WTC11 (cell line): ENCODE measurements around the gene CRYBG3. TPM values are rescaled to one million over a fixed set of nuclear protein-coding genes. Genes with fewer than 3 reads are reported as not detected.

Source experiments
- ATAC-seq: fragments of 200-7000 bp; cut with Tn5 transposase; 2 replicates; pipeline ENCODE4 v1.10.0; 2021; ENCODE audit warnings: mild to moderate bottlenecking, moderate library complexity
- CTCF ChIA-PET: fragments of 300-600 bp; sonication (Branson Sonifier 250); formaldehyde crosslinking; loops from one replicate; lab custom pipeline; 2021; ENCODE audit warnings: antibody characterized with exemption; lab: Charles Lee
- POLR2A ChIA-PET: fragments of 350-600 bp; sonication (Branson Sonifier 250); formaldehyde crosslinking; loops from one replicate; lab custom pipeline; 2021; ENCODE audit warnings: antibody characterized with exemption; lab: Charles Lee
- DNase-seq: peaks from one replicate; pipeline ENCODE4 v3.0.0; 2021; ENCODE audit warnings: low spot score
- H3K27ac Mint-ChIP-seq: 2 replicates; pipeline ENCODE4 v1.8.0; 2021; ENCODE audit warnings: mixed read lengths
- H3K27me3 Mint-ChIP-seq: 2 replicates; pipeline ENCODE4 v1.8.0; 2021; ENCODE audit warnings: low read depth, mild to moderate bottlenecking, moderate library complexity, mixed read lengths
- H3K36me3 Mint-ChIP-seq: 2 replicates; pipeline ENCODE4 v1.8.0; 2021; ENCODE audit warnings: mixed read lengths
- H3K4me1 Mint-ChIP-seq: 2 replicates; pipeline ENCODE4 v1.8.0; 2022; ENCODE audit warnings: mixed read lengths
- H3K4me3 Mint-ChIP-seq: 2 replicates; pipeline ENCODE4 v1.8.0; 2021; ENCODE audit warnings: mild to moderate bottlenecking, moderate library complexity, mixed read lengths
- H3K9me3 Mint-ChIP-seq: 2 replicates; pipeline ENCODE4 v1.8.0; 2021; ENCODE audit warnings: mixed read lengths
- ATF6 ChIP-seq: sonication (generic); formaldehyde crosslinking; IDR thresholded peaks from 2 replicates; pipeline ENCODE4 v1.8.1; 2023; ENCODE audit warnings: mild to moderate bottlenecking, missing genetic modification reagents
- CBFB ChIP-seq: sonication (generic); formaldehyde crosslinking; IDR thresholded peaks from 2 replicates; pipeline ENCODE4 v1.8.1; 2022; ENCODE audit warnings: mild to moderate bottlenecking, low read depth, missing genetic modification reagents
- CDX4 ChIP-seq: fragments of 250-450 bp; sonication (Bioruptor Pico); IDR thresholded peaks from 2 replicates; pipeline ENCODE4 v1.9.0; 2021; ENCODE audit warnings: moderate library complexity, mild to moderate bottlenecking, inconsistent platforms, borderline replicate concordance
- E2F1 ChIP-seq: sonication (generic); formaldehyde crosslinking; IDR thresholded peaks from 2 replicates; pipeline ENCODE4 v1.8.0; 2022; ENCODE audit warnings: mild to moderate bottlenecking, missing genetic modification reagents
- E2F4 ChIP-seq: sonication (generic); formaldehyde crosslinking; IDR thresholded peaks from 2 replicates; pipeline ENCODE4 v1.8.1; 2022; ENCODE audit warnings: low read depth, mild to moderate bottlenecking, moderate library complexity, missing genetic modification reagents, borderline replicate concordance
- E2F5 ChIP-seq: sonication (generic); formaldehyde crosslinking; IDR thresholded peaks from 2 replicates; pipeline ENCODE4 v1.8.1; 2022; ENCODE audit warnings: mild to moderate bottlenecking, moderate library complexity, missing genetic modification reagents
- ELF4 ChIP-seq: sonication (generic); formaldehyde crosslinking; IDR thresholded peaks from 2 replicates; pipeline ENCODE4 v1.8.1; 2022; ENCODE audit warnings: low read depth, mild to moderate bottlenecking, moderate library complexity, missing genetic modification reagents
- ESRRA ChIP-seq: sonication (generic); formaldehyde crosslinking; IDR thresholded peaks from 2 replicates; pipeline ENCODE4 v1.8.1; 2022; ENCODE audit warnings: mild to moderate bottlenecking, missing genetic modification reagents, borderline replicate concordance
- FOXP1 ChIP-seq: sonication (generic); formaldehyde crosslinking; IDR thresholded peaks from 2 replicates; pipeline ENCODE4 v1.8.0; 2022; ENCODE audit warnings: missing genetic modification reagents, mild to moderate bottlenecking, moderate library complexity, borderline replicate concordance
- GTF2I ChIP-seq: fragments of 250-450 bp; sonication (Bioruptor Pico); conservative IDR thresholded peaks from 2 replicates; pipeline ENCODE4 v1.4.0; 2021; ENCODE audit warnings: mild to moderate bottlenecking
- HMGXB4 ChIP-seq: sonication (generic); formaldehyde crosslinking; IDR thresholded peaks from 2 replicates; pipeline ENCODE4 v1.8.1; 2023; ENCODE audit warnings: mild to moderate bottlenecking, moderate library complexity, missing genetic modification reagents
- IRF1 ChIP-seq: sonication (generic); formaldehyde crosslinking; IDR thresholded peaks from 2 replicates; pipeline ENCODE4 v1.8.0; 2023; ENCODE audit warnings: missing genetic modification reagents
- KAT7 ChIP-seq: sonication (generic); formaldehyde crosslinking; IDR thresholded peaks from 2 replicates; pipeline ENCODE4 v1.8.1; 2023; ENCODE audit warnings: missing genetic modification reagents, mild to moderate bottlenecking, borderline replicate concordance
- NFE2L1 ChIP-seq: sonication (generic); formaldehyde crosslinking; IDR thresholded peaks from 2 replicates; pipeline ENCODE4 v1.8.1; 2023; ENCODE audit warnings: missing genetic modification reagents
- RORB ChIP-seq: fragments of 250-450 bp; sonication (Bioruptor Pico); IDR thresholded peaks from 2 replicates; pipeline ENCODE4 v1.9.0; 2021; ENCODE audit warnings: mild to moderate bottlenecking
- SMAD4 ChIP-seq: sonication (generic); formaldehyde crosslinking; IDR thresholded peaks from 2 replicates; pipeline ENCODE4 v1.8.0; 2022; ENCODE audit warnings: mild to moderate bottlenecking, missing genetic modification reagents
- TEAD4 ChIP-seq: sonication (generic); formaldehyde crosslinking; IDR thresholded peaks from 2 replicates; pipeline ENCODE4 v1.8.0; 2022; ENCODE audit warnings: mild to moderate bottlenecking, missing genetic modification reagents
- USF1 ChIP-seq: sonication (generic); formaldehyde crosslinking; IDR thresholded peaks from 2 replicates; pipeline ENCODE4 v1.8.0; 2022; ENCODE audit warnings: mild to moderate bottlenecking, missing genetic modification reagents
- total RNA-seq: library from RNA; stranded (reverse); gene quantifications from 3 replicates; pipeline ENCODE4 v1.2.3, GENCODE V29; 2021

CRYBG3 gene
- total RNA-seq, 1 experiment from 2014 or later: 13.6 TPM

GRCh38 chr3:97883736-97884135, 61.9 kb downstream of the CRYBG3 start:
- no peaks in the 10 kb centered on the region for H3K4me1 Mint-ChIP-seq
- DNase-seq: no peak
- no peak overlapping the region for H3K4me3 Mint-ChIP-seq
- ChIA-PET CTCF (no interaction called here), POLR2A (no interaction called here)
- H3K27me3 Mint-ChIP-seq: no peaks in the 10 kb centered on the region
- H3K36me3 Mint-ChIP-seq: peaks cover 15% of the 10 kb centered on the region; the same call in 1 of the 2 replicates
- no peak overlapping the region for H3K27ac Mint-ChIP-seq
- no peak for ATAC-seq
- TF ChIP-seq CBFB (CRISPR knock-in tag): no peak
- no peak for TF ChIP-seq IRF1
- TF ChIP-seq E2F5 (CRISPR knock-in tag): no peak
- TF ChIP-seq TEAD4: no peak
- TF ChIP-seq USF1 (CRISPR knock-in tag): no peak
- TF ChIP-seq SMAD4 (CRISPR knock-in tag): no peak
- TF ChIP-seq NFE2L1: no peak
- TF ChIP-seq HMGXB4 (CRISPR knock-in tag): no peak
- no peak for TF ChIP-seq ELF4 (CRISPR knock-in tag)
- TF ChIP-seq ESRRA (CRISPR knock-in tag): no peak
- no peaks in the 10 kb centered on the region for H3K9me3 Mint-ChIP-seq

- CTCF ChIA-PET: no interaction called here
- Mint-ChIP-seq H3K27me3 (no peaks in the 10 kb centered on the region), H3K9me3 (no peaks in the 10 kb centered on the region), H3K4me3 (no peak overlapping the region), H3K4me1 (peaks cover 2% of the 10 kb centered on the region; the same call in 1 of the 2 replicates), H3K36me3 (peaks cover 15% of the 10 kb centered on the region; the same call in 1 of the 2 replicates), H3K27ac (no peak overlapping the region)
- no peak for ATAC-seq
- TF ChIP-seq USF1 (CRISPR knock-in tag): no peak
- no peak for TF ChIP-seq E2F4
- no peak for TF ChIP-seq KAT7 (CRISPR knock-in tag)
- TF ChIP-seq ATF6 (CRISPR knock-in tag): no peak
- TF ChIP-seq FOXP1 (CRISPR knock-in tag): no peak
- no peak for TF ChIP-seq CDX4 (CRISPR knock-in tag)
- no peak for TF ChIP-seq RORB (CRISPR knock-in tag)
- no peak for TF ChIP-seq E2F1 (CRISPR knock-in tag)
- TF ChIP-seq GTF2I (CRISPR knock-in tag): no peak
- no peak for DNase-seq
- POLR2A ChIA-PET: no interaction called here
Measured at GRCh38 chr3:97884586-97885123, 62.8 kb downstream of the CRYBG3 start.
